Endometrial microvascular endothelial cells (primary cell): Measurements from ENCODE around the gene SPARCL1. TPM values are rescaled to one million over a fixed set of nuclear protein-coding genes. Genes with fewer than 3 reads are reported as not detected.
"Not testable (repeated sequence)": the region's sequence is repeated elsewhere in the genome, so short reads cannot be mapped to it uniquely, and the experiment has no call there.

ENCODE experiments used
- in situ Hi-C: cut with HindIII; loops from 2 replicates; pipeline ENCODE4 v1.10.0; 2017; ENCODE audit warnings: low sequenced_read_pairs, low pct_unique_long_range_greater_than_20kb; ENCODE audit errors: inconsistent ontology term
- total RNA-seq: library from RNA; depleted of rRNA; stranded (reverse); fragments of >200 nt; gene quantifications from one replicate; pipeline ENCODE4 v1.2.3, GENCODE V29; 2015; ENCODE audit errors: inconsistent ontology term

Gene SPARCL1
- 4.4 TPM for total RNA-seq

GRCh38 chr4:87529187-87529586 lies at the start of gene SPARCL1:
Gene SPARCL1, minus strand, starts transcription at chr4:87529376. Its CDS starts 29,802 bp downstream, at chr4:87499574.
- in situ Hi-C loops = no loop called here

DNA sequence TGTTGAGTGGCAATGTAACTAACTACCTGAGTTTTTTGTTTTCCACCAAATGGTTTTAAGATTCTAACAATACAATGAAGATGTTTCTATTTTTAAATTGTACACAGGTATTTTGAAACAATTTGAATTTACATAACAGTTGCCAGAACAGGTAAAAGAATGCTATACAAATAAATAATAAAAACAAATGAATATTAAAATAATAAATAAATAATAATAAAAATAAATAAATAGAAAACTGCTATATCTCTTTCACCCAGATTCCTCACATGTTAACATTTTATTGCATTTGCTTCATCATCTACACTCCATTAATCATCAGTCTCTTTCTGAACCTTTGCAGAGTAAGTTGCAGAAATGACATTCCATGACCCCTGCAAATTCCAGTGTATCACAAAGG lies 46.8 kb upstream of the SPARCL1 start:
- in situ Hi-C loops = no loop called here

- in situ Hi-C loops = no loop called here
These were observed 46.2 kb upstream of the SPARCL1 start for GRCh38 chr4:87575408-87575807.

DNA sequence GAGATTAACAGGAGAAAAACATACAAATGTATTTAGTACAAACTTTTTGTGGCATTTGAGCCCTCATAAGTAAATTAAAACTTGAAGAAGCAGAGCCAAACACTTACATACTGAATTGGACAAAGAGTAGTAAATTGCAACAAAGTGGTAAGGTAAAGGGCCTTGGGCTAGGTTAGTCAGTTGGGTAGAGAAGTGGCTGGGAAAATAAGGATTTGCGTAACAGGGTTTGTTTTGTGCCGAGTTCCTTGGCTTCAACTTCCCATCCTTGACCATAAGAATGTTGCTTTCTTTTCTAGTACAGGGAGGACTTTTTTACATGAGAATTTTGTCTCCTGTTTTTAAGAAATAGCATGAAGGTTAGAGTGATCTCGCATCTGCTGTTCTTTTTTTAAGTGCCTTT lies 45.8 kb upstream of the SPARCL1 start:
- in situ Hi-C loops = no loop called here

GRCh38 chr4:87574376-87574775 lies 45.2 kb upstream of the SPARCL1 start:
- in situ Hi-C loops = not testable (repeated sequence)

DNA sequence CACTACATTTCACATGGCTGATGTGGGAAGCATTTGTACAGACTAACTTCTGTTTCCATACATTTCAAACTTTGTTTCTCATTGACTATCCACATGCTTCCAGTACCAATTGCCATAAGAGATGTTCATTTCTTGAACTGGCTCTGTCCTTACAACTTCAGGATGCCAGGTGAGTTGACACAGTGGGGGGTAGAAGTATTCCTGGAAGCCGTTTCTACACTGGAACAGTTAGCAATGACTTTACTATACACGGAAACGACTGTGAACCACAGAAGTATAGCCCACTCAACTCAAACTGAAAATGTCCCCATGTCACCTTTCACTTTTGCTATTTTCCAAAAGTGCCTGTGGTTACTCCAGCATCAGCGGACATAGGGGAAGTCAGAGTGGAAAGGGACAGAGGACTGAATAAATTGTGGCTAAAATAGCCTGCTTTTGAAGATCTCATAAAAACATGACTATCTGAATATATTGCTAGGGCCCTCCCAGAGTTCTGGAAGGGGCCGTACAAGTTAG lies 41.2 kb upstream of the SPARCL1 start:
- in situ Hi-C loops = no loop called here

DNA sequence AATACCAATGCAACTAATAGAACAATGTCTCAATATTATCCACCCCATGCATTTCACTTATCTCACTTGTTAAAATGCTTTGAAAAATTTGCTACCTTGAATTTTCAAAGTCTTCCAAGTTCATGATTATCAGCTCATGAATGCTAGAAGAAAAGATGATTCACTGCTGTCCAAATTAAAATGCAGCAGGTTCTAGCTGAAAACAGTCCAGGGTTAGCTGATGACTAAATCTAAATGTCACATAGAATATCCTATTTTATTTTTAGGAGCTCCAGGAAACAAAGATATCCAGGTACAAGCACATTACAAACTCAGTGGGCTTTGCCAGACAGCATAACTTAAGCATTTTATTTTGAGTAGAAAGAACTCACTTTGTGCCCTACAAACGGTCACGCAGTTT lies 38.0 kb upstream of the SPARCL1 start:
- in situ Hi-C loops = no loop called here

- in situ Hi-C loops = no loop called here
These were observed 37.1 kb upstream of the SPARCL1 start for GRCh38 chr4:87566276-87566675.

GRCh38 chr4:87565746-87566145 lies 36.6 kb upstream of the SPARCL1 start:
- in situ Hi-C loops = no loop called here

DNA sequence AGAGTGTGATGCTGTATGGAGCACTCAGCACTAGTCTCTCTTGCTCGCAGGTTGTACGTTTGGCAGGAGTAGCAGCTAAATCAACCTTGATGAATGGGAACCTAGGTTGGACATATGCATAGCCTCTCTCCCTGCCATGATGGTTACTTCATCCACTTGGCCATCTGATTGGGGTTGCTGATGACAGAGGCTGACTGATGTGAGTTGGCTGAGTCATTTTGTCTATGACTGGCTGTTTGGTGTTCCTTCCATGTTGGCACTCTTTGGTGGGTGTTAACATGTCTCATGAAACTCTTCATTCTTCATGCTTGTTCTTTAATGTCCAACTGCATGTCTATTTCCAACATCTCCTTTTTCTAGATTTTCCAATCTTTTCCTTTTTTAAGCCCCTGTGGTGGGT lies 31.6 kb upstream of the SPARCL1 start:
- in situ Hi-C loops = no loop called here

GRCh38 chr4:87559090-87559837 lies 30.1 kb upstream of the SPARCL1 start:
- in situ Hi-C loops = no loop called here

- in situ Hi-C loops = no loop called here
These were observed 28.2 kb upstream of the SPARCL1 start for GRCh38 chr4:87557348-87557747.

DNA sequence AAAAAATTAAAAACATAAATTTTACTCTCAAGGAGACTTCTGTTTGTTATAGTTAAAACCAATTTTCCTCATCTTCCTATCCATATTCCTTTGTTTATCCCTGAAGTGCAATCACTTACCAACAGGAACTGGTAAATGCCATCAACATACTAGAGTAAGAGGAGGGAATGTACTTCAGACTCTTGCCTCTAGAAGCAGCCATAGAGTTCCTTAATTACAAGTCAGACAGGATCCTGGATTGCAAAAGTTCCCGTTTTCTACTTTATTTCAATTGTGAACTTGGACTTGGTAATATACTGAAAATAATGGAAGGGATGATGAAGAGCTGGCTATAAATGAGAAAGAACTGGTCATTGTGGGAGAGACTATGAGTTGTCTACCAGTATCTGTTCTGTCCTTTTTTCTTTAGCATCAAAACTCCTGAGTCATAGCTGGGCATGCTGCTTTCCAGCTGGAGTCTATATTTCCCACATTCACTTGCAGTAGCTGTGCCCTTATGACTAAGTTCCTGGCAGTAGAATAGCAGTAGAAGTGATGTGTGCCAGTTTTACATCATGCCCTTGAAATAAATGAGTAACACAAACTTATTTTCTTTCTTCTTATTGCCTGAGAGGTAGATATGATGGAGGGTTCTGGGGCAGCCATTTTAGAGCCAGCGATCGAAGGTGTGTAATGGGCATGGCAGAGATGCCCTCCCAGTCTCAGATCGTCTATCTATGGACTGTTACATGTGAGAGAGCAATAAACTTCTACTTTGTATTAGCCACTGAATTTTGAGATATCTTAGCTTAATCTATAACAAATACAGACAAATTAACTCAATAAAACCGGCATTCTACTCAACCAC lies 26.8 kb upstream of the SPARCL1 start:
- in situ Hi-C loops = no loop called here

DNA sequence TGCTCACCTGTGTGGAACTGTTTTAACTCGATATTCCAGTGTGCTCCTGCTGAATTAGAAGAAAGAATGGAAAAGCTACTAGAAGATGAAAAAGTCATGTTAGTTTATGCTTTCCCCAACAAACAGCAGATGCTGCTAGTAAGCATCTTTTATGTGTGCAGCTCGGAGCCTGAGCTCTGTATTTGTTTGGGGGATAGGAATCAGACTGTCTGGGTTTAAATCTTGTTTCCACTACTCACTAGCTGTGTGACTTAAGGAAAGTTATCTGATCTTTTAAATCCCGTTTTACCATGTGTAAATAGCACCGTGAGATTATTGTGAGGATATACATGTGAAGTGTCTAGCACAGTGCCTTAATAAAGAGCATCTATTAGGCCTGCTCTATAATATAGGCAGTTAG lies 24.0 kb upstream of the SPARCL1 start:
- in situ Hi-C loops = no loop called here

- in situ Hi-C loops = no loop called here
These were observed 22.2 kb upstream of the SPARCL1 start for GRCh38 chr4:87551361-87551760.

DNA sequence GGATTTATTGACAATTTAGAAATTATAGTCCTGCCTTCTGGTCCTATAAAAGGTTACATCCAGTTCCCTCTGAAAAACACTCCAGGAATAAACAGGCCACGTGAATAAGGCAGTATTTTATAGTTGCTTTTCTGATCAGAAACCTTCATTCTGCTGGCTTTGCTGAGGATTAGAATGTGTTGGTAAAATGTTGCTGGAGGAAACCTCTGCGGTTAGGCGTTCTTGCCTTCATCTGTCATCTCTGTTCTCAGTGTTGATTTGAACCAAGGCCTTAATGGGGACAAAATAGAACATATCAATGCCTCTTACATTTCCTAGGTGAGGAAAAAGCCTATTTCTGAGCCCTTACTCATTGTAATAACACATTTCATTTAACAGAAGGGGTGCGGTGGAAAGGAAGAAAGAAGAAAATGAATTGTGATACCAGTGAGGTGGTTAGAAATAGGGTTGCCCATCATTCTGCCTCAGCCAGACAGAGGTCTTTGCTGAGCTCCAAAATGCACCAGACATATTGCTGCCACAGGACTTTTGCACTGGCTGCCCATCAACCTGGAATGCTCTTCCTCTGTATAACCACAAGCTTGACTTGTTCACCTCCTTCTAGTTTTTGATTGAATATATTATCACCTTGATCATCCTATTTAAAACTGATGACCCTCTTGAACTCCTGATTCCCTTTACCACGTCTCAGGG lies 18.0 kb upstream of the SPARCL1 start:
- in situ Hi-C loops = no loop called here

DNA sequence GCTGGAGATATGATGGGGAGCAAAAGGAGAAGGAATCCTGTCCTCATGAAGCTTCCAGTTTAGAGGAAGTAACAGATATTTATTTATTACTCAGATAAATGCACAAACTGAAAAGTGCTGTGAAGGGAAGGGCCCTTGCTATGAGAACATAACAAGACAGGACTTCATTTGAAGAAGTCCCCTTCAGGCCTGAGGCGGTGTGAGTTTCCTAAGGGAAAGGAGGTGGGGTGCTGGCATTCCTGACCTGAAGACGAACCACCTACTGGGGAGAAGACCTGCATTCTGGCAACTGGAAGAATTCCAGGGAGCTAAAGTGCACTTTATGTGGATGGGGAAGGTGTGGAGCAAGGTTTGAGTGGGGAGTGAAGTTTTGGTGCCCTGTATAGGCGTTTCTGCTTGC lies 15.9 kb upstream of the SPARCL1 start:
- in situ Hi-C loops = no loop called here

GRCh38 chr4:87543835-87544461 lies 14.8 kb upstream of the SPARCL1 start:
- in situ Hi-C loops = no loop called here

GRCh38 chr4:87542734-87543312 lies 13.6 kb upstream of the SPARCL1 start:
- in situ Hi-C loops = no loop called here
